Activated CD4-positive, alpha-beta memory T cell treated with anti-CD3 and anti-CD28 coated beads for 36 hours (primary cell): ENCODE results near the gene CLEC4A. TPM values are rescaled to one million over a fixed set of nuclear protein-coding genes. Genes with fewer than 3 reads are reported as not detected.
"Not testable (repeated sequence)": the region's sequence is repeated elsewhere in the genome, so short reads cannot be mapped to it uniquely, and the experiment has no call there.

Experiments
- CTCF ChIA-PET: fragments of 350-600 bp; sonication (Branson Sonifier 250); formaldehyde crosslinking; loops from one replicate; lab custom pipeline; 2021; ENCODE audit warnings: antibody characterized with exemption, inconsistent platforms; lab: Charles Lee
- POLR2A ChIA-PET: fragments of 350-600 bp; sonication (Branson Sonifier 250); formaldehyde crosslinking; loops from one replicate; lab custom pipeline; 2021; ENCODE audit warnings: antibody characterized with exemption; lab: Charles Lee
- DNase-seq: peaks from one replicate; pipeline ENCODE4 v3.0.0-alpha.2; 2020
- H3K27ac Mint-ChIP-seq: one replicate; pipeline ENCODE4 v1.8.0; 2021; ENCODE audit warnings: mixed read lengths
- H3K27me3 Mint-ChIP-seq: one replicate; pipeline ENCODE4 v1.8.0; 2021; ENCODE audit warnings: mixed read lengths
- H3K36me3 Mint-ChIP-seq: one replicate; pipeline ENCODE4 v1.8.0; 2021; ENCODE audit warnings: mixed read lengths
- H3K4me1 Mint-ChIP-seq: one replicate; pipeline ENCODE4 v1.8.0; 2021; ENCODE audit warnings: low read depth, mixed read lengths
- H3K4me3 Mint-ChIP-seq: one replicate; pipeline ENCODE4 v1.8.0; 2021; ENCODE audit warnings: mild to moderate bottlenecking, mixed read lengths
- H3K9me3 Mint-ChIP-seq: one replicate; pipeline ENCODE4 v1.8.0; 2021; ENCODE audit warnings: mixed read lengths
- intact Hi-C: fragments of 100-400 bp; cut with micrococcal nuclease; formaldehyde crosslinking; loops from one replicate; pipeline ENCODE4 v1.15.1; 2023
- total RNA-seq, 2 experiments: library from RNA; stranded (reverse); gene quantifications; one replicate each; pipeline ENCODE4 v1.2.3, GENCODE V29; 2021

CLEC4A gene
- total RNA-seq, 2 experiments from 2014 or later, result 1.2 TPM

DNA sequence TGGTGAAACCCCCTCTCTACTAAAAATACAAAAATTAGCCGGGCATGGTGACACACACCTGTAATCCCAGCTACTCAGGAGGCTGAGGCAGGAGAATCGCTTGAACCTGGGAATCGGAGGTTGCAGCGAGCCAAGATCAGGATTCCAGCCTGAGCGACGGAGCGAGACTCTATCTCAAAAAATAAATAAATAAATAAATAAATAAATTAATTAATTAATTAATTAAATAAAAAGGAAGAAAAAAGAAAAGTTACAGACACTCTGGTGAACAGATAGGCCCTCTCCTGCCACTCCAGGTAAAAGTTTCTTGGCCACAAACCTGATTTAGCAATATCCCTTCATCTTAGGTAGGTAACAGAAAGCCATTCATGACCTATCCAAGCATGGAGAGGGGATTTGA lies 59.5 kb downstream of the CLEC4A start:
- DNase-seq, H3K36me3 Mint-ChIP-seq, POLR2A ChIA-PET, intact Hi-C loops, H3K27ac Mint-ChIP-seq, H3K9me3 Mint-ChIP-seq, H3K27me3 Mint-ChIP-seq, H3K4me3 Mint-ChIP-seq: not testable (repeated sequence)
- CTCF ChIA-PET, result interaction anchor here (1.0 kb wide), 1 partner anchor 105 kb away, joined by 3 read pairs; no protein-coding TSS in a partner anchor
- peaks cover 16% of the 10 kb centered on the region for H3K4me1 Mint-ChIP-seq

DNA sequence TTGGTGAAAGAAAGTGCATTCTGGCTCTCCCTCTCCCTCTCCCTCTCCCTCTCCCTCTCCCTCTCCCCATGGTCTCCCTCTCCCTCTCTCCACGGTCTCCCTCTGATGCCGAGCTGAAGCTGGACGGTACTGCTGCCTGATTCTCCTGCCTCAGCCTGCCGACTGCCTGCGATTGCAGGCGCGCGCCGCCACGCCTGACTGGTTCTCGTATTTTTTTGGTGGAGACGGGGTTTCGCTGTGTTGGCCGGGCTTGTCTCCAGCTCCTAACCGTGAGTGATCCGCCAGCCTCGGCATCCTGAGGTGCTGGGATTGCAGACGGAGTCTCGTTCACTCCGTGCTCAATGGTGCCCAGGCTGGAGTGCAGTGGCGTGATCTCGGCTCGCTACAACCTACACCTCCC lies 59.9 kb downstream of the CLEC4A start:
- intact Hi-C loops, DNase-seq, H3K36me3 Mint-ChIP-seq, H3K9me3 Mint-ChIP-seq, POLR2A ChIA-PET, H3K27ac Mint-ChIP-seq, H3K4me3 Mint-ChIP-seq, H3K27me3 Mint-ChIP-seq, CTCF ChIA-PET: not testable (repeated sequence)
- H3K4me1 Mint-ChIP-seq, result peaks cover 16% of the 10 kb centered on the region

DNA sequence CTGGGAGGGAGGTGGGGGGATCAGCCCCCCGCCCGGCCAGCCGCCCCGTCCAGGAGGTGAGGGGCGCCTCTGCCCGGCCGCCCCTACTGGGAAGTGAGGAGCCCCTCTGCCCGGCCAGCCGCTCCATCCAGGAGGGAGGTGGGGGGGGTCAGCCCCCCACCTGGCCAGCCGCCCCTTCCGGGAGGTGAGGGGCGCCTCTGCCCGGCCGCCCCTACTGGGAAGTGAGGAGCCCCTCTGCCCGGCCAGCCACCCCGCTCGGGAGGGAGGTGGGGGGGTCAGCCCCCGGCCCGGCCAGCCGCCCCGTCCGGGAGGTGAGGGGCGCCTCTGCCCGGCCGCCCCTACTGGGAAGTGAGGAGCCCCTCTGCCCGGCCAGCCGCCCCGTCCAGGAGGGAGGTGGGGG lies 60.8 kb downstream of the CLEC4A start:
- DNase-seq, H3K36me3 Mint-ChIP-seq, H3K27ac Mint-ChIP-seq, intact Hi-C loops, H3K27me3 Mint-ChIP-seq, H3K4me3 Mint-ChIP-seq, H3K9me3 Mint-ChIP-seq, POLR2A ChIA-PET, CTCF ChIA-PET: not testable (repeated sequence)
- peaks cover 16% of the 10 kb centered on the region for H3K4me1 Mint-ChIP-seq

DNA sequence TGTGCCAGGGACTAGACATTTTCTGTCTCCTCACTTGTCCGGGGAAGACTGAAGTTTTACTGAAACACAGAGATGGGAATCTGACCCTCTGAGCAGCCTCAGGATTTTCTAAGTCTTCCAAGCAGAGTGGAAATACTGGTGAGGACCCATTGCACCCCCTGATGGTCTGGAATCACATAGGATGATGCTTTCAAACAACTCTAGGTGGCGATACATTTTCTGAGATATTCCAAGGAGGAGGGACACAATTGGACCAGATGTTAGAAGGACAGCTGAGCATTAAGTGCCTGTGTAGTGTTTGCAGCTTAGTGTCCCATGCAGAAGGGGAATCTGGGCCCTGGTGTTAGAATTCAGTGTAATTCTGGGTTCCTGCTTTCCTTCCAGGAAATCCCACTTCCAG lies 64.7 kb downstream of the CLEC4A start:
- H3K4me1 Mint-ChIP-seq, DNase-seq, H3K27ac Mint-ChIP-seq, H3K9me3 Mint-ChIP-seq, intact Hi-C loops, H3K27me3 Mint-ChIP-seq, H3K36me3 Mint-ChIP-seq, POLR2A ChIA-PET, H3K4me3 Mint-ChIP-seq: not testable (repeated sequence)
- CTCF ChIA-PET, result interaction anchor here (1.7 kb wide), 1 partner anchor 79 kb away, joined by 7 read pairs; no protein-coding TSS in a partner anchor

Other genes with a start within 250 kb of the CLEC4A start
- 100 to 1,000 TPM; 310 to 315 TPM for gene SLC2A3, start 187.4 kb upstream of the CLEC4A start, total RNA-seq
- 10 to 100 TPM; 16.7 to 17.1 TPM for gene FOXJ2, start 90.9 kb upstream of the CLEC4A start, total RNA-seq
- gene C3AR1, start 57.3 kb upstream of the CLEC4A start, total RNA-seq, result under 1 TPM; 0.94 to 0.97 TPM
- 10 to 100 TPM; 29.4 to 32.2 TPM for gene NECAP1, start 41.3 kb upstream of the CLEC4A start, total RNA-seq
- gene ZNF705A, start 33.4 kb downstream of the CLEC4A start, total RNA-seq, result not detected
- under 1 TPM; 0.41 to 0.43 TPM for gene FAM90A1, start 104.0 kb downstream of the CLEC4A start, total RNA-seq